ENCODE results near the gene ERC2.

The ERC2 gene

GRCh38 chr3:56123487-56123886 lies 344.8 kb downstream of the ERC2 start:
- no peak for DNase-seq (ENCODE audit: low read depth)
- no peak for TF ChIP-seq MYC (IDR thresholded peaks at IDR 0.05; ENCODE audit: low read depth, low read length)
- no peak overlapping the region for H3K4me3 ChIP-seq (ENCODE audit: low read depth, low read length)

GRCh38 chr3:56122911-56123310 lies 345.4 kb downstream of the ERC2 start:
- DNase-seq (ENCODE audit: low read depth): no peak
- TF ChIP-seq MAX (IDR thresholded peaks at IDR 0.05; ENCODE audit: low read depth, low read length) (no peak), MYC (IDR thresholded peaks at IDR 0.05; ENCODE audit: low read depth, low read length) (no peak), POLR2A (IDR thresholded peaks at IDR 0.05; ENCODE audit: extremely low read depth, insufficient read length) (no peak)
- no peak overlapping the region for H3K4me3 ChIP-seq (ENCODE audit: low read depth, low read length)

GRCh38 chr3:56121716-56122115 lies 346.6 kb downstream of the ERC2 start:
- no peak for DNase-seq (ENCODE audit: low read depth)
- TF ChIP-seq MAX (IDR thresholded peaks at IDR 0.05; ENCODE audit: low read depth, low read length): no peak
- TF ChIP-seq CTCF (IDR thresholded peaks at IDR 0.05; ENCODE audit: low read depth, low read length): no peak
- no peak for TF ChIP-seq POLR2A (IDR thresholded peaks at IDR 0.05; ENCODE audit: extremely low read depth, insufficient read length)
- TF ChIP-seq MYC (IDR thresholded peaks at IDR 0.05; ENCODE audit: low read depth, low read length): no peak
- H3K4me3 ChIP-seq (ENCODE audit: low read depth, low read length): no peak overlapping the region

GRCh38 chr3:56119575-56120349 lies 348.5 kb downstream of the ERC2 start:
- no peak for TF ChIP-seq MYC (IDR thresholded peaks at IDR 0.05; ENCODE audit: low read depth, low read length)
- TF ChIP-seq MAX (IDR thresholded peaks at IDR 0.05; ENCODE audit: low read depth, low read length): no peak
- TF ChIP-seq POLR2A (IDR thresholded peaks at IDR 0.05; ENCODE audit: extremely low read depth, insufficient read length): no peak
- no peak for TF ChIP-seq CTCF (IDR thresholded peaks at IDR 0.05; ENCODE audit: low read depth, low read length)
- H3K4me3 ChIP-seq (ENCODE audit: low read depth, low read length): no peak overlapping the region
- DNase-seq (ENCODE audit: low read depth): peak; percentile 0

GRCh38 chr3:56118968-56119367 lies 349.3 kb downstream of the ERC2 start:
- no peak overlapping the region for H3K4me3 ChIP-seq (ENCODE audit: low read depth, low read length)
- no peak for DNase-seq (ENCODE audit: low read depth)
- TF ChIP-seq MYC (IDR thresholded peaks at IDR 0.05; ENCODE audit: low read depth, low read length) (no peak), MAX (IDR thresholded peaks at IDR 0.05; ENCODE audit: low read depth, low read length) (no peak)

- DNase-seq (ENCODE audit: low read depth): no peak
- no peak overlapping the region for H3K4me3 ChIP-seq (ENCODE audit: low read depth, low read length)
- TF ChIP-seq POLR2A (IDR thresholded peaks at IDR 0.05; ENCODE audit: extremely low read depth, insufficient read length) (no peak), MAX (IDR thresholded peaks at IDR 0.05; ENCODE audit: low read depth, low read length) (no peak), CTCF (IDR thresholded peaks at IDR 0.05; ENCODE audit: low read depth, low read length) (no peak), MYC (IDR thresholded peaks at IDR 0.05; ENCODE audit: low read depth, low read length) (no peak)
These were observed 352.6 kb downstream of the ERC2 start for GRCh38 chr3:56115698-56116097.

GRCh38 chr3:56115199-56115598 lies 353.1 kb downstream of the ERC2 start:
- H3K4me3 ChIP-seq (ENCODE audit: low read depth, low read length): no peak overlapping the region
- DNase-seq (ENCODE audit: low read depth): no peak
- TF ChIP-seq MAX (IDR thresholded peaks at IDR 0.05; ENCODE audit: low read depth, low read length) (no peak), MYC (IDR thresholded peaks at IDR 0.05; ENCODE audit: low read depth, low read length) (no peak), CTCF (IDR thresholded peaks at IDR 0.05; ENCODE audit: low read depth, low read length) (no peak), POLR2A (IDR thresholded peaks at IDR 0.05; ENCODE audit: extremely low read depth, insufficient read length) (no peak)

Data from NB4 (cell line).